ENCODE data around the gene MDC1.

The MDC1 gene

DNA sequence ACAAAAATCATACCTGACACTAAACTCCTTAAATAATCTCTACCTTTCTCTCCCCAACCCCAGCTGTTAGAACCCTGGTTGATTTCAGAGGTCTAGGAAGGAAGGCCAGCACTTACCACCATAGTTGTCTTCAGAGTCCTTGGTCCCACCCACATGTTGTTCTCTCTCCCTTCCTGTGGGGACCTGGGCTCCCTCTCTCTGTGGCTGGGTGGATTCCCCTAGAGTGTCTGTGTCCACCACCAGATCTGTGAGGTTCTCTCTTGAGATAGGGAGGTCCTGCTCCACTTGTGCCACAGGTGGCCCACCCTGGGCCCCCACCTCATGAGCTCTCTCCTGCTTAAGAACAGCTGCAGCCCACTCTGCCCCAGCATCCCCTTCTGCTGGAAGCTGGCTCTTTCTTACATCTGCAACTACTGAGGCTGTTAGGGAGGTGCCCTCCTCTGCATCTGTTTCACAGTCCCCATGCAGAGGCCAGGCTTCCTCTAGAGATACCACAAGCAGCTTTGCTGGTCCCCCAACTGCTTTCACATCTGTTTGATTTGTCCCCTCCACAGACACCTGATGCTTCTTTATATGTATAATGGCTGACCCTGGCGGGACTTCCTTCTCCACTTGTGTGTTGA, 5.2 kb downstream of the MDC1 start:
- no peak overlapping the region for H3K4me3 ChIP-seq (ENCODE audit: low read depth, low read length)
- no peak for TF ChIP-seq CTCF (IDR thresholded peaks at IDR 0.05; ENCODE audit: insufficient read depth, low read depth, low read length, missing control alignments)

DNA sequence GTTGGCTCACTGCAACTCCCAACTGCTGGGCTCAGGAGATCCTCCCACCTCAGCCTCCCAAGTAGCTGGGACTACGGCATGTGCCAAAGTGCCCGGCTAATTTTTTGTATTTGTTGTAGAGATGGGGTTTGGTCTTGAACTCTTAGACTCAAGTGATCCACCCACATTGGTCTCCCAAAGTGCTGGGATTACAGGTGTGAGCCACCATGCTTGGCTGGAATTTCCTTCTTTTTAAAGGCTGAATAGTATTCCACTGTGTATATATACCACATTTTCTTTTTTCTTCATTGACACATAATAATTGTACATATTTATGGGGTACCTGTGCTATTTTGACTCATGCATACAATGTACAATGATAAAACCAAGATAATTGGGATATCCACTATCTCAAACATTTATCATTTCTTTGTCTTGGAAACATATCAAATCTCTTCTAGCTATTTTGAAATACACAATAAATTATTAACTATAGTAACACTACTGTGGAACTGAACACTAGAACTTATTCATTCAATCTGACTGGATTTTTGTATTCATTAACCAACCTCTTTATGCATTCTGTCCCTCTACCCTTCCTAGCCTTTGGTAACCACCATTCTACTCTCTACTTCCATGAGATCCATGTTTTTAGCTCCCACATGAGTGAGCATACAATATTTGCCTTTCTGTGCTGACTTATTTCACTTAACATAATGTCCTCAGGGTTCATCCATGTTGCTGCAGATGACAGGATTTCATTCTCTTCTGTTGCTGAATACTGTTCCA, 7.8 kb downstream of the MDC1 start:
- H3K4me3 ChIP-seq (ENCODE audit: low read depth, low read length), result no peak overlapping the region
- TF ChIP-seq CTCF (IDR thresholded peaks at IDR 0.05; ENCODE audit: insufficient read depth, low read depth, low read length, missing control alignments), result no peak
- DNase-seq (ENCODE audit: low read depth), result no peak

More for the DNA sequence above, 5.2 kb downstream of the MDC1 start:
- peak; percentile 55 for DNase-seq (ENCODE audit: low read depth)

GRCh38 chr6:30707281-30707850, 9.7 kb downstream of the MDC1 start:
- TF ChIP-seq CTCF (IDR thresholded peaks at IDR 0.05; ENCODE audit: insufficient read depth, low read depth, low read length, missing control alignments), result no peak
- H3K4me3 ChIP-seq (ENCODE audit: low read depth, low read length), result no peak overlapping the region
- DNase-seq (ENCODE audit: low read depth), result no peak

- no peak overlapping the region for H3K4me3 ChIP-seq (ENCODE audit: low read depth, low read length)
- DNase-seq (ENCODE audit: low read depth), result no peak
- TF ChIP-seq CTCF (IDR thresholded peaks at IDR 0.05; ENCODE audit: insufficient read depth, low read depth, low read length, missing control alignments), result no peak
Measured at GRCh38 chr6:30705620-30706019, 11.5 kb downstream of the MDC1 start.

- no peak for DNase-seq (ENCODE audit: low read depth)
- TF ChIP-seq CTCF (IDR thresholded peaks at IDR 0.05; ENCODE audit: insufficient read depth, low read depth, low read length, missing control alignments), result no peak
- H3K4me3 ChIP-seq (ENCODE audit: low read depth, low read length), result no peak overlapping the region
Measured at GRCh38 chr6:30703821-30704220, 13.3 kb downstream of the MDC1 start.

GRCh38 chr6:30703011-30703410, 14.1 kb downstream of the MDC1 start:
- H3K4me3 ChIP-seq (ENCODE audit: low read depth, low read length), result no peak overlapping the region
- no peak for DNase-seq (ENCODE audit: low read depth)
- no peak for TF ChIP-seq CTCF (IDR thresholded peaks at IDR 0.05; ENCODE audit: insufficient read depth, low read depth, low read length, missing control alignments)

All from GM12865 (cell line).